ENCODE results near the gene MT1G.

MT1G gene

DNA sequence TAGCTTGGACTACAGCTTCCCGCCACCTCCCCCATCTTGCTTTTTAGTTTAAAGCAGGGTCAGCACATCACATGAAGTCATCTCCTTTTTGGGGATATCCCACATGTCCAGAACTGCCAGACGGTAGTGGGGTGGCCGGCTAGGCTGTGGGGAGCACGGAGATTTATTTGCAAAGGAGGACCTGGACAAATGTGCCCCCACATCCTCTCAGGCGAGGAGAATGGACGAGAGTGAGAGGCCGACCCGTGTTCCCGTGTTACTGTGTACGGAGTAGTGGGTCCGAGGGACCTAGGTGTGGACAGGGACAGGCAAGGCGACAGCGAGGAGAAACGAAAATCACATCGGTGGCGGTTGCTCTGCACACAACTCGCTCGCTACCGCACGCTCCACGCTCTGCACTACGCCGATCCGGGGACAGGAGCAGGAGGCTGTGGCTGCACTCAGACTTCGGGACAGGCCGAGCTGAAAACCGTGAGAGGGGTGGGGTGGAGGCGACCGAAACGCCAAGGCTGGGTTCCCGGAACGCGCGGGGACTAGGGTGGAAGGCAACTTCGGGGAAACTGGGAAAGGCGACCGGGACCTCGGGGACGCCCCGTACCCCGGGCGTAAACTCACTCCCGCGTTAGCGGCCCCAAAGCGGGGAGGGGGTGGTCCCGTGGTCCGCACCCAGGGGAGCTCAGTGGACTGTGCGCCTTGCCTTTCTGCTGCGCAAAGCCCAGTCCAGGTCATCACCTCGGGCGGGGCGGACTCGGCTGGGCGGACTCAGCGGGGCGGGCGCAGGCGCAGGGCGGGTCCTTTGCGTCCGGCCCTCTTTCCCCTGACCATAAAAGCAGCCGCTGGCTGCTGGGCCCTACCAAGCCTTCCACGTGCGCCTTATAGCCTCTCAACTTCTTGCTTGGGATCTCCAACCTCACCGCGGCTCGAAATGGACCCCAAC is 29.8 kb downstream of the MT1G start, which contains the start of gene MT1A:
Gene MT1A, plus strand, starts transcription at position 853 of the 937 bp plus-strand sequence. Its CDS starts 73 bp downstream, at position 926.
- Histone ChIP-seq H3K27me3 (ENCODE audit: insufficient read depth, poor library complexity, severe bottlenecking) (peaks cover 66% of the 10 kb centered on the region), H3K4me3 (replicated peaks; ENCODE audit: insufficient read depth, low read length) (no peak within 1 kb of the TSS), H3K27ac (replicated peaks) (no peak within 1 kb of the TSS)
- DNase-seq (ENCODE audit: low read depth in 1 of 2, low spot score in 1 of 2): no peak
- TF ChIP-seq GABPA (IDR thresholded peaks at IDR 0.05; ENCODE audit: low read depth) (no peak), POLR2AphosphoS5 (IDR thresholded peaks at IDR 0.05; ENCODE audit: low read depth) (no peak)
- TF ChIP-seq, protein P1, sequence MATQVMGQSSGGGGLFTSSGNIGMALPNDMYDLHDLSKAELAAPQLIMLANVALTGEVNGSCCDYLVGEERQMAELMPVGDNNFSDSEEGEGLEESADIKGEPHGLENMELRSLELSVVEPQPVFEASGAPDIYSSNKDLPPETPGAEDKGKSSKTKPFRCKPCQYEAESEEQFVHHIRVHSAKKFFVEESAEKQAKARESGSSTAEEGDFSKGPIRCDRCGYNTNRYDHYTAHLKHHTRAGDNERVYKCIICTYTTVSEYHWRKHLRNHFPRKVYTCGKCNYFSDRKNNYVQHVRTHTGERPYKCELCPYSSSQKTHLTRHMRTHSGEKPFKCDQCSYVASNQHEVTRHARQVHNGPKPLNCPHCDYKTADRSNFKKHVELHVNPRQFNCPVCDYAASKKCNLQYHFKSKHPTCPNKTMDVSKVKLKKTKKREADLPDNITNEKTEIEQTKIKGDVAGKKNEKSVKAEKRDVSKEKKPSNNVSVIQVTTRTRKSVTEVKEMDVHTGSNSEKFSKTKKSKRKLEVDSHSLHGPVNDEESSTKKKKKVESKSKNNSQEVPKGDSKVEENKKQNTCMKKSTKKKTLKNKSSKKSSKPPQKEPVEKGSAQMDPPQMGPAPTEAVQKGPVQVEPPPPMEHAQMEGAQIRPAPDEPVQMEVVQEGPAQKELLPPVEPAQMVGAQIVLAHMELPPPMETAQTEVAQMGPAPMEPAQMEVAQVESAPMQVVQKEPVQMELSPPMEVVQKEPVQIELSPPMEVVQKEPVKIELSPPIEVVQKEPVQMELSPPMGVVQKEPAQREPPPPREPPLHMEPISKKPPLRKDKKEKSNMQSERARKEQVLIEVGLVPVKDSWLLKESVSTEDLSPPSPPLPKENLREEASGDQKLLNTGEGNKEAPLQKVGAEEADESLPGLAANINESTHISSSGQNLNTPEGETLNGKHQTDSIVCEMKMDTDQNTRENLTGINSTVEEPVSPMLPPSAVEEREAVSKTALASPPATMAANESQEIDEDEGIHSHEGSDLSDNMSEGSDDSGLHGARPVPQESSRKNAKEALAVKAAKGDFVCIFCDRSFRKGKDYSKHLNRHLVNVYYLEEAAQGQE (IDR thresholded peaks at IDR 0.05; ENCODE audit: insufficient replicate concordance, low read depth): no peak

DNA sequence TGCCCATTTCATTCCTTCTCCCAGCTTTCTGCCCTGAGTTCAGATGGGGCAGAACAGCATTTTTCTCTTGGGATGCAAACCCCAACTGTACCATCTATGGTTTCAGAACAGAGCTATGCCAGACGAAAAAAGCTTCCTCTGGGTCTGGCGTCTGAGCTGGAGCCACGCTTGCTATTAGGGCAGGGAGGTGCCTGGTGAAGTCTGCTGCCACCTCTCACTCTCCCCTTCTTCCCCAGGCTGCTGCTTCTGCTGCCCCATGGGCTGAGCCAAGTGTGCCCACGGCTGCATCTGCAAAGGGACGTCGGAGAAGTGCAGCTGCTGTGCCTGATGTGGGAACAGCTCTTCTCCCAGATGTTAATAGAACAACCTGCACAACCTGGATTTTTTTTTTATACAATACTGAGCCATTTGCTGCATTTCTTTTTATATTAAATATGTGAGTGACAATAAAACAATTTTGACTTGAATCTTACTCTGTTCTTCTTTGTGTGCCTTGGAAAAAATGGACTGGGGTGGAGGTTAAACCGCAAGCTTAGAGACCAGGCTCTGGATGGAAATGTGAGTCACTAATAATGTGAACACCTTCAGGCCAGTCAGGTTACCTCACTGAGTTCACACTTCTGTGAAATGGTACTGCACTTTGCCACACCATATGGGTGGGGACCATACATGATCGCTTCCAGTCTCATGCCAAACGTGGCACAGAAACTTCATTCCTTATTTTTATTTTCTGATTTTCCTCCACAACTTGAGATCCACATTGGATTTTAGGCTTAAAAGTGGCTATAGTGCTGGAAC is 31.1 kb downstream of the MT1G start:
- no peak for DNase-seq (ENCODE audit: low read depth in 1 of 2, low spot score in 1 of 2)
- TF ChIP-seq GABPA (IDR thresholded peaks at IDR 0.05; ENCODE audit: low read depth): no peak
- no peak for TF ChIP-seq SPI1 (IDR thresholded peaks at IDR 0.05; ENCODE audit: borderline replicate concordance, low read depth)
- TF ChIP-seq POLR2AphosphoS5 (IDR thresholded peaks at IDR 0.05; ENCODE audit: low read depth): no peak
- TF ChIP-seq, protein P1 (IDR thresholded peaks at IDR 0.05; ENCODE audit: insufficient replicate concordance, low read depth): no peak
- TF ChIP-seq, protein P2, sequence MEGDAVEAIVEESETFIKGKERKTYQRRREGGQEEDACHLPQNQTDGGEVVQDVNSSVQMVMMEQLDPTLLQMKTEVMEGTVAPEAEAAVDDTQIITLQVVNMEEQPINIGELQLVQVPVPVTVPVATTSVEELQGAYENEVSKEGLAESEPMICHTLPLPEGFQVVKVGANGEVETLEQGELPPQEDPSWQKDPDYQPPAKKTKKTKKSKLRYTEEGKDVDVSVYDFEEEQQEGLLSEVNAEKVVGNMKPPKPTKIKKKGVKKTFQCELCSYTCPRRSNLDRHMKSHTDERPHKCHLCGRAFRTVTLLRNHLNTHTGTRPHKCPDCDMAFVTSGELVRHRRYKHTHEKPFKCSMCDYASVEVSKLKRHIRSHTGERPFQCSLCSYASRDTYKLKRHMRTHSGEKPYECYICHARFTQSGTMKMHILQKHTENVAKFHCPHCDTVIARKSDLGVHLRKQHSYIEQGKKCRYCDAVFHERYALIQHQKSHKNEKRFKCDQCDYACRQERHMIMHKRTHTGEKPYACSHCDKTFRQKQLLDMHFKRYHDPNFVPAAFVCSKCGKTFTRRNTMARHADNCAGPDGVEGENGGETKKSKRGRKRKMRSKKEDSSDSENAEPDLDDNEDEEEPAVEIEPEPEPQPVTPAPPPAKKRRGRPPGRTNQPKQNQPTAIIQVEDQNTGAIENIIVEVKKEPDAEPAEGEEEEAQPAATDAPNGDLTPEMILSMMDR (IDR thresholded peaks at IDR 0.05; ENCODE audit: insufficient read depth, low read length): no peak
- Histone ChIP-seq H3K4me3 (replicated peaks; ENCODE audit: insufficient read depth, low read length) (no peak overlapping the region), H3K27ac (replicated peaks) (no peak overlapping the region), H3K27me3 (ENCODE audit: insufficient read depth, poor library complexity, severe bottlenecking) (peaks cover 74% of the 10 kb centered on the region)

DNA sequence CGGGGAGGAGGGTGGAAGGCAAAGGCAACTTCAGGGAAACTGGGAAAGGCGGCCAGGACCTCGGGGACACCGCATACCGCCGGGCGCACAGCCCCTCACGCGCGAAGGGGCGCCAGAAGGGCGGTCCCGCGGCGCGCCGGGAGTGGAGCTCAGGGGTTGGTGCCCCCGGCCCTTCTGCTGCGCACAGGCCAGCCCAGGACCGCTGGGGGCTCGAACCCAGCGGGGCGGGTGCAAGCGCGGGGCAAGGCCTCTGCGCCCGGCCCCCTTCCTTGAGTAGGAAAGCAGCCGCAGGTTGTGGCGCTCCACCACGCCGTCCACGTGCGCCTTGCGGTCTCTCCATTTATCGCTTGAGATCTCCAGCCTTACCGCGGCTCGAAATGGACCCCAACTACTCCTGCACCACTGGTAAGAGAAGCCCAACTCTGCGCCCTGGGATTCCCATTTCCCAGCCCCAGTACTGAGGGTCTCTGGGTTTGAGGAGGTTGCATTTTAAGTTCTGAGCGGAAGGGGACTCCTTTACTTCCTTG is 32.4 kb downstream of the MT1G start:
- TF ChIP-seq, protein P2 (IDR thresholded peaks at IDR 0.05; ENCODE audit: insufficient read depth, low read length): no peak
- TF ChIP-seq POLR2AphosphoS5 (IDR thresholded peaks at IDR 0.05; ENCODE audit: low read depth) (no peak), SPI1 (IDR thresholded peaks at IDR 0.05; ENCODE audit: borderline replicate concordance, low read depth) (no peak), GABPA (IDR thresholded peaks at IDR 0.05; ENCODE audit: low read depth) (no peak)
- TF ChIP-seq, protein P1 (IDR thresholded peaks at IDR 0.05; ENCODE audit: insufficient replicate concordance, low read depth): no peak
- no peak for DNase-seq (ENCODE audit: low read depth in 1 of 2, low spot score in 1 of 2)
- Histone ChIP-seq H3K27me3 (ENCODE audit: insufficient read depth, poor library complexity, severe bottlenecking) (peaks cover 84% of the 10 kb centered on the region), H3K27ac (replicated peaks) (no peak overlapping the region), H3K4me3 (replicated peaks; ENCODE audit: insufficient read depth, low read length) (no peak overlapping the region)

Measured in HL-60 (cell line).